Activated CD4-positive, alpha-beta T cell treated with anti-CD3 and anti-CD28 coated beads, Interleukin-2, amount 50 U/mL, for 24 hours (primary cell): Measurements from ENCODE around the gene MCIDAS.

Source experiments
- DNase-seq, 2 donors: peaks; one replicate each; pipeline ENCODE4 v3.0.0-alpha.2; 2020; ENCODE audit warnings: low read depth in 1 of 2, low spot score in 1 of 2

The MCIDAS gene

DNA sequence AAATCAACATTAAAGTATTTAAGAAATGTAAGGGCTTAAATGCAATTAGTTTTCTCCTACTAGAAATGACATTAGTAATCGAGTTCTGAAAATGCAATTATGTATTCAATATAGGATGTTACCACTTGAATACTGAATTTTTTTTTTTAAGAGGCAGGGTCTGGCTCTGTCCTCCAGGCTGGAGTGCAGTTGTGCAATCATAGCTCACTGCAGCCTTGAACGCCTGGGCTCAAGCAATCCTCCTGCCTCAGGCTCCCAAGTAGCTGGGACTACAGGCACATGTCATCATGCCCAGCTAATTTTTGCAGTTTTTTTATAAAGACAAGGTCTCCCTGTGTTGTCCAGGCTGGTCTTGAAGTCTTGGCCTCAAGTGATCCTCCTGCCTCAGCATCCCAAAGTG is 55.6 kb downstream of the MCIDAS start:
- no peak for DNase-seq
